GM23338 (cell line): ENCODE measurements around the gene COL8A1. TPM values are rescaled to one million over a fixed set of nuclear protein-coding genes. Genes with fewer than 3 reads are reported as not detected.

Experiments used
- ATAC-seq: fragments of 200-7000 bp; cut with Tn5 transposase; 3 replicates; pipeline ENCODE4 v1.9.1; 2020
- DNase-seq: peaks from one replicate; pipeline ENCODE4 v3.0.0-alpha.2; 2015; ENCODE audit warnings: low spot score
- H2AFZ ChIP-seq: fragments of 200-600 bp; sonication (generic); 2 replicates; pipeline ENCODE4 v1.8.0; 2016; ENCODE audit warnings: antibody characterized with exemption, mild to moderate bottlenecking, moderate library complexity
- H3F3A ChIP-seq: fragments of 200-600 bp; sonication (generic); replicated peaks from 2 replicates; pipeline ENCODE4 v1.8.0; 2017; ENCODE audit warnings: antibody characterized with exemption, mixed run types, low read depth
- H3K27ac ChIP-seq: fragments of 200-600 bp; sonication (generic); 2 replicates; pipeline ENCODE4 v1.6.1; 2016; ENCODE audit warnings: low read depth
- H3K27me3 ChIP-seq: fragments of 200-600 bp; sonication (generic); 2 replicates; pipeline ENCODE4 v1.8.0; 2016; ENCODE audit warnings: mild to moderate bottlenecking, mixed run types, moderate library complexity; ENCODE audit not compliant: insufficient read depth
- H3K36me3 ChIP-seq: fragments of 200-600 bp; sonication (generic); 2 replicates; pipeline ENCODE4 v1.8.0; 2016; ENCODE audit warnings: mild to moderate bottlenecking; ENCODE audit not compliant: insufficient read depth
- H3K4me1 ChIP-seq: fragments of 200-600 bp; sonication (generic); 2 replicates; pipeline ENCODE4 v1.8.0; 2016; ENCODE audit warnings: mild to moderate bottlenecking, moderate library complexity; ENCODE audit not compliant: insufficient read depth
- H3K4me2 ChIP-seq: fragments of 200-600 bp; sonication (generic); 2 replicates; pipeline ENCODE4 v1.7.1; 2017; ENCODE audit warnings: mixed run types
- H3K4me3 ChIP-seq: fragments of 200-600 bp; sonication (generic); 2 replicates; pipeline ENCODE4 v1.6.1; 2016; ENCODE audit warnings: mixed run types
- H3K79me2 ChIP-seq: fragments of 200-600 bp; sonication (generic); replicated peaks from 2 replicates; pipeline ENCODE4 v1.8.0; 2017; ENCODE audit warnings: mild to moderate bottlenecking; ENCODE audit not compliant: insufficient read depth
- H3K9me2 ChIP-seq: fragments of 200-600 bp; sonication (generic); 2 replicates; pipeline ENCODE4 v1.8.0; 2017; ENCODE audit not compliant: insufficient read depth
- H4K20me1 ChIP-seq: fragments of 200-600 bp; sonication (generic); replicated peaks from 2 replicates; pipeline ENCODE4 v1.8.0; 2017; ENCODE audit warnings: mild to moderate bottlenecking; ENCODE audit not compliant: insufficient read depth
- H3K27ac Mint-ChIP-seq: 2 replicates; pipeline ENCODE4 v1.8.0; 2020; ENCODE audit warnings: inconsistent platforms, mild to moderate bottlenecking, moderate library complexity, mixed read lengths
- H3K27me3 Mint-ChIP-seq: 3 replicates; pipeline ENCODE4 v1.8.0; 2022; ENCODE audit warnings: low read depth, mild to moderate bottlenecking, moderate library complexity, mixed read lengths, inconsistent platforms; ENCODE audit not compliant: insufficient read depth, poor library complexity
- H3K36me3 Mint-ChIP-seq: 3 replicates; pipeline ENCODE4 v1.8.0; 2021; ENCODE audit warnings: low read depth, mild to moderate bottlenecking, inconsistent platforms, moderate library complexity, mixed read lengths
- H3K4me1 Mint-ChIP-seq: 3 replicates; pipeline ENCODE4 v1.8.0; 2020; ENCODE audit warnings: mild to moderate bottlenecking, inconsistent platforms, mixed read lengths
- H3K4me3 Mint-ChIP-seq: 3 replicates; pipeline ENCODE4 v1.8.0; 2021; ENCODE audit warnings: moderate library complexity, mild to moderate bottlenecking, inconsistent platforms, mixed read lengths
- H3K9me3 Mint-ChIP-seq: 3 replicates; pipeline ENCODE4 v1.8.0; 2020; ENCODE audit warnings: moderate library complexity, mild to moderate bottlenecking, inconsistent platforms, mixed read lengths
- CREB1 ChIP-seq: fragments of 250-450 bp; sonication (Bioruptor Pico); IDR thresholded peaks from 2 replicates; pipeline ENCODE4 v1.5.0; 2020; ENCODE audit warnings: low read depth, mild to moderate bottlenecking, moderate library complexity
- CTCF ChIP-seq, 2 experiments: fragments of 200-600 bp in 1 of 2; sonication (generic) in 1 of 2; conservative IDR thresholded peaks; 2 replicates each; pipeline versions ENCODE4 v1.5.1 to v1.6.1; 2016 to 2017; ENCODE audit warnings: antibody characterized with exemption in 2 of 2, low read depth in 2 of 2, mild to moderate bottlenecking in 2 of 2, moderate library complexity in 1 of 2
- ETS1 ChIP-seq: IDR thresholded peaks from 2 replicates; pipeline ENCODE4 v1.6.1; 2016; ENCODE audit warnings: antibody characterized with exemption
- EZH2 ChIP-seq: fragments of 200-600 bp; sonication (generic); IDR thresholded peaks from one replicate; pipeline ENCODE4 v1.8.0; 2017; ENCODE audit warnings: antibody characterized with exemption, mild to moderate bottlenecking, low read depth; ENCODE audit not compliant: unreplicated experiment
- EZH2phosphoT487 ChIP-seq: fragments of 200-600 bp; sonication (generic); IDR thresholded peaks from one replicate; pipeline ENCODE4 v1.8.1; 2018; ENCODE audit warnings: antibody characterized with exemption; ENCODE audit not compliant: unreplicated experiment
- JUNB ChIP-seq: IDR thresholded peaks from one replicate; pipeline ENCODE4 v1.6.1; 2016; ENCODE audit warnings: antibody characterized with exemption; ENCODE audit not compliant: unreplicated experiment
- NANOG ChIP-seq: IDR thresholded peaks from 2 replicates; pipeline ENCODE4 v1.6.1; 2016; ENCODE audit warnings: antibody characterized with exemption, borderline replicate concordance
- POLR2AphosphoS5 ChIP-seq: IDR thresholded peaks from 2 replicates; pipeline ENCODE4 v1.6.1; 2016; ENCODE audit warnings: antibody characterized with exemption, low read depth
- REST ChIP-seq: IDR thresholded peaks from one replicate; pipeline ENCODE4 v1.6.1; 2018; ENCODE audit warnings: antibody characterized with exemption; ENCODE audit not compliant: unreplicated experiment
- STAT1 ChIP-seq: IDR thresholded peaks from one replicate; pipeline ENCODE4 v1.6.1; 2016; ENCODE audit warnings: antibody characterized with exemption; ENCODE audit not compliant: unreplicated experiment
- ZNF114 ChIP-seq: fragments of 250-450 bp; sonication (Bioruptor Pico); IDR thresholded peaks from 2 replicates; pipeline ENCODE4 v1.5.0; 2020; ENCODE audit warnings: mild to moderate bottlenecking, moderate library complexity
- ZNF331 ChIP-seq: fragments of 250-450 bp; sonication (Bioruptor Pico); IDR thresholded peaks from 2 replicates; pipeline ENCODE4 v1.5.0; 2020; ENCODE audit warnings: low read depth, mild to moderate bottlenecking, moderate library complexity
- ZNF462 ChIP-seq: fragments of 250-450 bp; sonication (Bioruptor Pico); IDR thresholded peaks from 2 replicates; pipeline ENCODE4 v1.5.0; 2020; ENCODE audit warnings: mild to moderate bottlenecking, moderate library complexity
- polyA plus RNA-seq: library from polyadenylated mRNA; unstranded; fragments of >200 nt; fragmentation: Nextera tagmentation; extraction: Ambion mirVana; gene quantifications from 2 replicates; pipeline ENCODE4 v1.2.1, GENCODE V29; 2016
- total RNA-seq: library from RNA; depleted of rRNA; stranded (reverse); fragments of >200 nt; shearing (Covaris generic); gene quantifications from 2 replicates; pipeline ENCODE4 v1.2.3, GENCODE V29; 2014

Gene COL8A1
- total and polyA plus RNA-seq, 2 experiments from 2014 or later, result 0.26 to 0.97 TPM

- Mint-ChIP-seq H3K9me3 (peaks cover 5% of the 10 kb centered on the region; the same call in 2 of the 3 replicates), H3K4me3 (no peak overlapping the region), H3K4me1 (peaks cover 32% of the 10 kb centered on the region), H3K27me3 (no peaks in the 10 kb centered on the region), H3K36me3 (no peaks in the 10 kb centered on the region; the same call in 1 of the 3 replicates), H3K27ac (0 out of 2 replicates have a peak overlapping the region, but pooled peaks have one; percentile 34)
- H3K4me2 ChIP-seq, result no peak overlapping the region
- DNase-seq, result no peak
- TF ChIP-seq ZNF462 (CRISPR knock-in tag) (no peak), ZNF331 (CRISPR knock-in tag) (no peak), POLR2AphosphoS5 (no peak), REST (no peak), CREB1 (CRISPR knock-in tag) (no peak), JUNB (no peak), CTCF (conservative IDR thresholded peaks at IDR 0.05; ENCODE audit: low read depth in 2 of 2) (no peak), STAT1 (no peak), EZH2 (no peak), EZH2phosphoT487 (no peak), ETS1 (no peak), ZNF114 (CRISPR knock-in tag) (no peak), NANOG (no peak)
- no peaks in the 10 kb centered on the region for H3F3A ChIP-seq
- H4K20me1 ChIP-seq, result no peaks in the 10 kb centered on the region
- no peaks in the 10 kb centered on the region for H3K36me3 ChIP-seq
- peaks cover 24% of the 10 kb centered on the region for H3K4me1 ChIP-seq
- H3K4me3 ChIP-seq, result no peak overlapping the region
- no peak for ATAC-seq
- no peaks in the 10 kb centered on the region for H3K27me3 ChIP-seq
- no peak overlapping the region for H2AFZ ChIP-seq
- H3K9me2 ChIP-seq, result no peaks in the 10 kb centered on the region
- H3K79me2 ChIP-seq, result no peaks in the 10 kb centered on the region
- no peak overlapping the region for H3K27ac ChIP-seq
These were observed 27.8 kb downstream of the COL8A1 start for GRCh38 chr3:99666201-99666600.
